HG03342 (cell line): ENCODE results near the gene RTP3.
"Not testable (repeated sequence)": the region's sequence is repeated elsewhere in the genome, so short reads cannot be mapped to it uniquely, and the experiment has no call there.

ENCODE experiments used
- ATAC-seq: cut with Tn5 transposase; IDR thresholded peaks from one replicate; pipeline ENCODE4 v1.9.1; 2021; ENCODE audit warnings: mild to moderate bottlenecking, moderate library complexity; ENCODE audit not compliant: unreplicated experiment

The RTP3 gene

DNA sequence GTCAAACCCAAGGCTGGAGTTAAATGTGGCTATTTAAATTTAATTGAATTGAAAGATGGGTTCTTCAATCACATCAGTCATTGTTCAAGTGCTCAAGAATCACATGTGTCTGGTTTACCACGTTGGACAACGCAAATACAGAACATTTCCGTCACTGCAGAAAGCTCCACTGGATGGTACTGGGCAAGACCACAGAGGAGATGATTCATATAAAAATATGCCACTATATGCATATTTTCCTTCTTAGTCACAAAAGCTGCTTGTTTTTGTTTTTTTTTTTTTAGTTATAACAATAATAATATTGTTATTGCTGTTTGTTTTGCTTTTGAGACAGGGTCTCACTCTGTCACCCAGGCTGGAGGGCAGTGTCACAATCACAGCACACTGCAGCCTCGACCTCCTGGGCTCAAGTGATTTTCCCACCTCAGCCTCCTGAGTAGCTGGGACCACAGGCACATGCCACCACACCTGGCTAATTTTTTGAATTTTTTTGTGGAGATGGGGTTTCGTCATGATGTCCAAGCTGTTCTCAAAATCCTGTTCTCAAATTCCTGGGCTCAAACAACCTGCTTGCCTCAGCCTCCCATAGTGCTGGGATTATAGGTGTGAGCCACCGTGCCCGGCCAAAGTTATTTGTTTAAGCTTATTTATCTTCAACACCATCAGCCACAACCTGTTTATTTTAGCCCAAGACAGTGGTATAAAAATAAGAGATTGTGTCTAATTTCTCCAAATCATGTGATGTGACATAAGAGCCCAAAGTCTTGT lies 19.4 kb downstream of the RTP3 start:
- no peak for ATAC-seq

DNA sequence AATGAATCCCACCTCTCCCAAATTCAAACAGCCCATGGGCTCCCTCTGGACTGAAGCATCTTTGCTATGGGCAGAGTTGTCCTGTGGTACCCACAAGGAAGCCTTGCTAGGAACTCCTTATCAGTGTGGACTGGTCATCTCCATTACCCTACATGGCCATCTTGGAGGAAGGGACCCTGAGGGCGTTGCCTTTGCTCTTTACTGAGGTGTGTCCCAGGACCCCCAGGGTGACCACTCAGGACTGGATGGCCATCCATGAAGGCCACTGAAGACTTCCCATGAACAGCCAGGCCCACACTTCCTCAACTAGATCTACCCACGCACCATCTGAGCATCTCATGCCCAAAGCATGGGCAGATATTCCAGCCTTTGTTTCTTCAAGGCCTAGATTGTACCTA lies 20.0 kb downstream of the RTP3 start:
- no peak for ATAC-seq

DNA sequence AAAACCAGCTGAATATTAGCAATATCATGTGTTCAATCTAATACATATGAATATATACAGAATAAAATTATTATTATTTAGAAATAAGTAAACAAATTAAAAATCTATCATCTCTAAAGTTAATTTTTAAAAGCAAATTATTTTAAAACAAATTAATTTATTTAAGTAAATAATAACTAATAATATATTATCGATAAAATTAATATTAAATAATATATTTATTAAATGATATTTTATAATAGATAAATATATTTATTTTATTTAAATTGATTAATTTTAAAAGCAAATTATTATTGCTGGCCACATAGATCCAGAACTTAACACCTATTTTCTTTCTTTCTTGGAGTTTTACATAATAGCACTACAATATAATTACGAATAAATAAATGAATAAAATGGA lies 22.2 kb downstream of the RTP3 start:
- ATAC-seq = no peak

DNA sequence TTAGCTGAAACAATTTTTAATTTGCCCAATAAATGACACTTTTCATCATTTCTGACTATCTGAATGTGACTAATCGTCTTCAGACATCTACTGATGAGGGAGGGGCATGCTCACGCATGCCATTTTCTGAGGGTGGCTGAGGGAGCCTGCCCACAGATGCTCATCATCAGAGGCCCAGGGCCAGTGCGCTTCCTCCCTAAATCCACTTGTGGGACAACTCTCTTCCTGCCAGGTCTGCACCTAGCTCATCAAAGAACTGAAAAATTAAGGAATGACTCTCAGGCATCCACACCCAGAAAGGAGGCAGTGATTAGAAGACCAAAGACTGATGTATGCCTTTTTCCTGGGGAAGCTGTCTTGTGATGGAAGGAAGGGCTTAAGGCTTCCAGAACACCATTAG lies 22.8 kb downstream of the RTP3 start:
- no peak for ATAC-seq

DNA sequence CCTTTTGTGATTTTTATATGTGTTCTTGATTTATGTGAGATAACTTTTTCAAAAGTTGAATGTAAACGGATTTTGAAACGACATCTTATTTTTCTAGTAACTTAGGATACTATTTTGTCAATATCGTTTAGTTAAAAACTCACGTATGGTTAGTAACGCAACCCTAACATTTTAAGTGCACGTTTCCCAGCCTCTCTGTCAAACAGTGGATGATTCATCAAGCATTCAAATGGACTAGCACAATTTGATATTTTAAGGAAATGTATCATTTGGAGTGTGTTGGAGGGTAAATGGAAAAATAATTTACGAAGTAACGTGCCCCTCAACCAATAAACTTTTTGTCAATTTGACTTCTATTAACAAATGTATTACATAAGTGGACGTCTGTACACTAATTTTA lies 23.3 kb downstream of the RTP3 start:
- ATAC-seq = no peak

DNA sequence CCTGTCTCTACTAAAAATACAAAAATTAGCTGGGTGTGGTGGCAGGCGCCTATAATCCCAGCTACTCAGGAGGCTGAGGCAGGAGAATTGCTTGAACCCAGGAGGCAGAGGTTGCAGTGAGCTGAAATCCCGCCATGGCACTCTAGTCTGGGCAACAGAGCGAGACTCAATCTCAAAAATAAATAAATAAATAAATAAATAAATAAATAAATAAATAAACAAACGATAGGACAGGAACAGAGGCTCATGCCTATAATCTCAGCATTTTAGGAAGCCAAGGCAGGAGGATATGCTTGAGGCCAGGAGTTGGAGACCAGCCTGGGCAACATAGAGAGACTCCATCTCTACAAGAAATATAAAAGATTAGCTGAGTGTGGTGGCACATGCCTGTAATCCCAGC lies 24.4 kb downstream of the RTP3 start:
- ATAC-seq = not testable (repeated sequence)

DNA sequence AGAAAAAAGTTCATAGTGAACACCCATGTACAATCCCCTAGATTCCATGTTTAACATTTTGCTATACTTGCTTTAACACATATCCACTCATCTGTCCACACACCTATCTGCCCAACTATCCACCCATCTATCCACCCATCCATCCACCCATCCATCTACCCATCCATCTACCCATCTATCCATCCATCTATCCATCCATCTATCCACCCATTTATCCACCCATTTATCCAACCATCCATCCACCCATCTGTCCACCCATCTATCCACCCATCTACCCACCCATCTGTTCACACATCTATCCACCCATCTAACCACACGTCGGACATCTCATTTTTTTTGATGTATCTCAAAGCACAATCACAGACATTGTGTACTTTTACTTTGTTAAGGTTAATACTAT lies 25.8 kb downstream of the RTP3 start:
- no peak for ATAC-seq

DNA sequence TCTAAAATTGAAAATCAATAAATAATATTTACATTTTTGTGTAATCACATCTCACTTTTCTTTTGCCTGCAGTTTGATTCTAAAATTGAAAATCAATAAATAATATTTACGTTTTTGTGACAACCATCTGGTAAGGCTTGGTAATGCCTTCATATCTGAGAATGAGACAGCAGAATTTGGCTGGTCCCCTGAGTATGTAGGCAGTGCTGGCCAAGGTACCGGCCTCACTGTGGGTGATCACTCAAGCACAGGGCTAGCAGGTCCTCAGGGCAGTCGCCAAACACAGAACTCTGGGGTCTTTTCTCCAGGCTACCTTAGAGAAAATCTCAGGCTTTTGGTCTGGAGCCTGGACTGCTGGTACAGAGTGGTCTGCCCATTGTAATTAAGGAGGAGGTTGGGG lies 26.2 kb downstream of the RTP3 start:
- no peak for ATAC-seq

DNA sequence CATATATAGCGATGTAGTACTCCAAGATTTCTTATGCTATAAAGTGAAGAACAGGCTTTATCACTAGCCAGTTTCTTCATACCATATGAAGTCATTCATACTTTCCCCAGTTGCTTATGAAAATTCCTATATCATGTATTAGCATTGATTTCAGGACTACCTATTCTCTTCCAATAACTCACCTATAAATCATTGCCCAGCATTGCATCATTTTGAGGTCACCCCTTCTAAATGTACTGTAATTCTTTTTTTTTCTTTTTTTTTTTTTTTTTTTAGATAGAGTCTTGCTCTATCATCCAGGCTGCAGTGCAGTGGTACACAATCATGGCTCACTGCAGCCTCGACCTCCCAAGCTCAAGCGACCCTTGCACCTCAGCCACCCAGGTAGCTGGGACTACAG lies 27.1 kb downstream of the RTP3 start:
- ATAC-seq = no peak

DNA sequence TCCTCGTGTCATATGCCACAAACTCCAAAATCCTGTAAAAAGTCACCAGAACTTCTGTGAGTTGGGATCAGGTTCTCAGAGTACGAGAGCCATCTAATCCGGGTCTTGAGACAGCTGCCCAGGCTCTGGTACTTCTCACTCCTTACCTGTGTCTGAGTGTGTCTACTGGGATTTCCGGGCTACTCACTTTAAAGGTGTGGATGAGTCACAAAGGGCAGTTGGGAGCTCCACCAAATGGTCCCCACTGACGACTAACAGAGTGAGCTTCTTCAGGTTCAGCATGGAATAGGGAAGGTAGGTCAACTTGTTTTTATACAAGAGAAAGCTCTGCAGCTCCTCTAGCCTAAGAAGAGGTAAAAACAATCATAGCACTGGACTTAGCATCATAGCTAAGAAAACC lies 29.5 kb downstream of the RTP3 start:
- ATAC-seq = no peak

DNA sequence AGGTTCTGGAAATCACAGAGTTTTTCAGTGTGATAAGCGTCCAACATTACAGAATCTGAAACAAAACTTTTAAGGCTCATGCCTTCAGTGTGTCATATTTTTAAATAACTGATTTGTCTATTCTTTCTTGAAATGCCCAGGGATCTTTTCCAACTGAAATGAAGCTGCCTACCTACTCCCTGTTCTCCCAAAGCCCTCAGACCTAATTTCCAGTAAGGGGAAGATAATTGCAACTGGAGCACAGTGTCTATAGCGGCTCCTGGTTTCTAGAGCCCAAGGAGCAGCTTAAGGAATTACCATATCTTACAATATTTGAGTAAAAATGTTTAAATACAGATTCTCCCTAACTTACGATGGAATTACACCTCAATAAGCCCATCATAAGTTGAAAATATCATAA lies 35.3 kb downstream of the RTP3 start:
- no peak for ATAC-seq

DNA sequence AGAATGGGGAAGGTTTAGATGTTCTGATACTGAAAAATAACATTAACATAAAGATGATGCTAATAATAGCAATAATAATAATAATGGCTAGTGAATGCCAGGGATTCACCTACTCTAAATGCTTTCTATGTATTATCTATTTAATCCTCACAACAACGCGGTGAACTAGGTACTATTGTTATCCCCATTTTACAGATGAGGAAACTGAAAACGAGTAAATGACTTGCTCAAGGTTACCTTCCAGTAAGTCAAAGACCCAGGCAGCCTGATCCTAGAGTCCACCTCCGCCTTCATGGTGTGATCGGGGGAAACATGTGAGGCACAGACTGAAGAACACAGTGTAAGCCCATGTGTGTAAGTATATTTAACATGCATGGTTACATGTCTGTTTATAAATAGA lies 38.0 kb downstream of the RTP3 start:
- ATAC-seq = no peak

DNA sequence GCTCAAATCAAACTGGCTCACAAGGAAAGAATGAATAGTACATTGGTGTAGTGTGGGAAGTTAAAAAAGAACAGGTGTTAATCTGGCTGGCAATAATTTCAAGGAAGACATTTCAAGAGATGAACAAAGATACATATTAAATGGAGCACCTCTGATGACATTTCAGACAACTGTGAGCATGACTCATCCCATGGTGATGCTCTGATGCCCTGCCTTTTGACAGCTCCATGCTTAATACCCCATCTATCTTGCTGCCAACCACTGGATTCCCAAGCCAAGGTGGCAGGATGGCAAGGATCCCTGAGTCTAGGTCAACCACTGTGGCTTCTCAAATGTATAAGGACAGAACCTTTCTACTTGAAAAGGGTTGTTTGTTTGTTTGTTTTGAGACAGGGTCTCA lies 39.0 kb downstream of the RTP3 start:
- no peak for ATAC-seq

DNA sequence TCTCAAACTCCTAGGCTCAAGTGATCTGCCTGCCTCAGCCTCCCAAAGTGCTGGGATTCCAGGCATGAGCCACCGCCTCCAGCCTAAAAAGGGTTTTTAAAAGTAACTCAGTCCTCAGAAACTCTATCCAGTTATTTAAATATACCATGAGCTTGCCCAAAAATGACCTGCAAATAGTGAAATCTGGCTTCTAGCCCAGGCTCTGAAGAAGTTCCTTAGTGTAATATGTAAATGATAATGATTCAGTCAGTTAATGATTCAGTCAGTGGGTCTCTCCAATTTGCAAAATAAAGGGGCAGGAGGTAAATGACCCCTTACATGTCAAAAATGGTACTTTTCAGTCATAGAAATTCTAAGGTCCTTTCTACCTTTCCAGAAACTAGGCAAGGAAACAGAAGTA lies 39.5 kb downstream of the RTP3 start:
- no peak for ATAC-seq

DNA sequence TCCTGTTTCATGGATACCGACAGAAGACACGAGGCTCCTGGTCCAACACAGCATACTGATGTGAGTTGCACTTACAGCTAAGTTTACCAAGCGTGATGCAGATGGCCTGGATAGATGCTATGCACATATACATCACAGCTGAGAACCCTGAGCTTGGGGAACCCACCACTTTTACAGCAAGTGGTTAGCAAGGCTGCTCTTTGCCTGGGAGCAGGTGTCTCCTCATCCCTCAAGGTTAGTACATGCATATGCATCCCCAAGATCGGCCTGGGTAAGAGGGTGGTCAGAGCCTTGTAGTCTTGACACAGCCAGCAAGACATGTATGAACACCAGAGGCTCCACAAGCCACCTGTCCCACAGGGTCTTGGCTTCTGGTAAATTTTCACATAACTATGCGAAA lies 40.0 kb downstream of the RTP3 start:
- ATAC-seq = no peak

DNA sequence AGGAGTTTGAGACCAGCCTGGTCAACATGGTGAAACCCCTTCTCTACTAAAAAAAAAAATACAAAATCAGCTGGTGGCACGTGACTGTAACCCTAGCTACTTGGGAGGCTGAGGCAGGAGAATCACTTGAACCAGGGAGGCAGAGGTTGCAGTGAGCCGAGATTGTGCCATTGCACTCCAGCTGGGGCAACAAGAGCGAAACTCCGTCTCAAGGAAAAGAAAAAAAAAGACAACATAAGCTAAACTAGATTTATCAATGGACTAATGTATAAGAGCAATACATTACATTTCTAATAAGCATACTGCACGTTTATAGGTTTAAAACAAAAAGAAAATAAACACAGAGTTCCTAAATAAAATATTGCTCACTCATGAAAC lies 40.6 kb downstream of the RTP3 start:
- ATAC-seq = not testable (repeated sequence)

DNA sequence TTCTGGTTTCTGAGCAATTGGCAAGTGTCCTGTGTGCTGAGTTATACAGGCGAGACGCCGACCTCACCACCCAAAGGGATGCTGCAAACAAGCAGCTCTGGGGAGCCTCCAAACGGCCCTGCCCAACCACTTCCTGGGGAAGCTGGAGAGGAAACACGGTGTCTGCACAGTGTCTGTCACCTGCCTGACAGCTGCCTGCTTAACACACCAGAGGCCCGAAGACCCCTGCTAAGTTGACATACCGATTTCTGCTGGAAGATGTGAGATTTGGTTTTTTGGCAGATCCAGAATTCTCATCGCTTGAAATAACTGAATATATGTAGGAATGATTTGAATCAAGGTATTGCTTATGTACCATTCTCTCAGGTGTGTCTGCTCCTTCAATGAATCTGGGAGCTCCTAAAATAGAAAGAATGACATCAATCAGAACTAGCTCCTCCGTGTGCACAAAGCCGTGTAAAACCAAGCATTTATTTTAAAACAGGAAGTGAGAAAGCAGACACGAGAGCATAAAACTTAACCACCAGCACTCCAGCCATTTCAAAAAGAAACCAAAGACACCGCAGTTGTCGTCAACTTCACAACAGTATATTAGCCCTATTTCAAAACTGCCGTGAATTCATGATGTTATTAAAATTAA lies 41.1 kb downstream of the RTP3 start:
- peak; percentile 80 for ATAC-seq

DNA sequence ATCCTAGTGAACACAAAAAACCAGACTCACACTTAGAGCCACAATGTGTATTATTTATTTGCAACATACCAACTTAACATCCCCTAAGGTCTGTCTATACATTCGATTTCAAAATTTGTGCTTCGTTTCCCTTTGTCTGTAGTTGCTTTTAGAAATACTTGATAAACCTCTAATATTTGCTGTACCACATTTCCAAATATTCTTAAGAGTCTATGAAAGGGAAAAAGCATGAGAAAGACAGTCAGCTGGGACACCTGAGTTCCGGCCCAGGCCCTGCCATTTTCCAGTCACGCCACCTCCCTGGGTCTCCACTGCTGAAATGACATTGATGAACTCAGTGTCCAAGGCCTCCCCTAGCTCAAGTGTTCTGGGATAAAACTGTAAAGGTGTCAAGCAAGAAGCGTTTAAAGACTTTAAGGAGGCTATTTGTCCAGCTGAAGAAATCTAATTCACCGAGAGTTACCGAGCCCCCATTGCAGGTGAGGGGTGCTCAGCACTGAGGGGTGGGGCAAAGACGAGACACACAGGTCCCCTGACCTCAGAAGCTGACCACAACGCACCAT lies 41.7 kb downstream of the RTP3 start:
- ATAC-seq = no peak

DNA sequence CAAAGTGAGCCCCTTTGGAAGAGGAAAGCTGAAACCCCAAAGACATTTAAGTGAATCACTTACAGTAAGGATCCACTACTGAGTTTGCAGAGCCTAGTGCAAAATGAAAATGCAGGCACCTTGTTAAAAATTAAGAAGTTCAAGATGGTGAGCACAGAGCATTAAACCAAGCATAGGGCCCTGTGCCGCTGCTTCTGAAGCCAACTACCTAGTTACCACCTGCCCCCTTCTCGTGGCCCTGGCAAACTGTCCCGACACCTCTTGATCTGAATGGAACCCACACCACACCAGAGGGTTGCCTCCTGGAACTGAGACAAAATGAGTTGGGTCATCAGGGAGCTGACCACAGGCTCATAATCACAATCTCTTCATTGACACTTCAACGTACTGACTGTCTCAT lies 42.8 kb downstream of the RTP3 start:
- no peak for ATAC-seq

DNA sequence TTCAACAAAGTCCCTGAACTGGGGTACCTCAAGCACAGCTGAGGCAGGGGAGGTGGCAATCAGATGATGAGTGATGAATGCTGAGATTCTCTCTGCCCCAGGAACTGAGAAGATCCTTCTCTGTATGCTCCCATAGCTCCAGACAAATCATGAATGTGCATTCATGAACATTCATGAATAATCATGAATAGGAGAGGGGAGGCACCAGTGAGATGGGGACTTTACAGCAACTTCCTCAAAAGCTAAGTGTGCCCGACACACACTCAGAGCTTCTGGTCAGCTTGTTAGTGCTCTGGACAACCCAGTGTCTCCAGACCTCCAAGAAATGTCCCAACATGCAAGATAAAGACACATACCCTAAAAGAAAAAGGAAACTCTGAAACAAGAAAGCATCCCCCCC lies 44.1 kb downstream of the RTP3 start:
- ATAC-seq = no peak

DNA sequence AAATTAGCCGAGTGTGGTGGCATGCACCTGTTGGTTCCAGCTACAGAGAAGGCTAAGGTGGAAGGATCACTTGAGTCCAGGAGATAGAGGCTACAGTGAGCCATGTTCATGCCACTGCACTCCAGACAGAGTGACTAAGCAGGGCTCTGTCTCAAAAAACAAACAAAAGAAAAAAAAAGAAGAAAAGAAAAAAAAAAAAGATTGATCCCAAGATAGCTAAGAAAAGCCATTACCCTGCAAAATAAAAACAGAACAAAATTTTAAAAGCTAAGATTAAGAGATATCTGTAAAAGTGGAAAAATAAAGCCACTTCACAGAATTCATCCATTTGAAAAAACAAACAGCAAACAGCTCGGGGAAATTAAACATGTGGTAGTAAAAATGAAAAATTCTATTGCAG lies 44.6 kb downstream of the RTP3 start:
- no peak for ATAC-seq

DNA sequence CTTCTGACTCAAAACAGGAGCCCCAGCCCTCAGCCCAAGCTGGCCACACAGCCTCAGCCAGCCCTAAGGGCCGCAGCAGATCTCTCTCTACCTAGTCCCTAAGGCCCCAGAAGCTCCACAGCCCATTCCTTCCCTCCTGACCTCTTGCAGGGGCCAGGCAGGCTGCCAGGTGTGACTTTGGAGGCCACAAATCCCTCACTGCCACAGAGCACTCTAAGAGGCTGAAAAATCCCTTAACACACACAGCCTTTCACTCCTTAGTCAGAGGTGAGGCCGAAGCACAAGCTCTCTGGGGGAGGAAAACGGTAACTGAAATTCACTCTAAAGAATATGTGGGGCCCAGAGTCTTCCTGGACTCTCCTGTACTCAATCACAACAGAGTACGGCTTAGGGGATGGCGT lies 45.0 kb downstream of the RTP3 start:
- ATAC-seq = no peak
